Peyer's patch (tissue), 4 donors: ENCODE results near the gene WIPF2. TPM values are rescaled to one million over a fixed set of nuclear protein-coding genes. Genes with fewer than 3 reads are reported as not detected.

Experiments used
- DNase-seq, 3 donors: peaks; one replicate each; pipeline ENCODE4 v3.0.0-alpha.2; 2017 to 2019
- H3K27ac ChIP-seq, 4 donors: fragments of 200-600 bp; sonication (generic); one replicate each; pipeline ENCODE4 v1.5.1; 2016 to 2019
- H3K27me3 ChIP-seq, 2 donors: fragments of 200-600 bp; sonication (generic); one replicate each; pipeline ENCODE4 v1.5.1; 2019
- H3K36me3 ChIP-seq, 3 donors: fragments of 200-600 bp; sonication (generic); one replicate each; pipeline ENCODE4 v1.5.1; 2016 to 2019
- H3K4me1 ChIP-seq, 4 donors: fragments of 200-600 bp; sonication (generic); one replicate each; pipeline ENCODE4 v1.5.1; 2016 to 2019
- H3K4me3 ChIP-seq, 4 donors: fragments of 200-600 bp; sonication (generic); 1 replicate in 3 of 4; 2 replicates in 1 of 4; pipeline ENCODE4 v1.5.1; 2016 to 2019; ENCODE audit warnings: mild to moderate bottlenecking in 1 of 4
- H3K9me3 ChIP-seq, 4 donors: fragments of 200-600 bp; sonication (generic); one replicate each; pipeline ENCODE4 v1.5.1; 2016 to 2019; ENCODE audit warnings: mild to moderate bottlenecking in 1 of 4
- POLR2A ChIP-seq, 2 donors: fragments of 450-650 bp; IDR thresholded peaks; one replicate each; pipeline ENCODE4 v1.5.1; 2017; ENCODE audit warnings: antibody characterized with exemption in 2 of 2, mild to moderate bottlenecking in 2 of 2, moderate library complexity in 2 of 2
- total RNA-seq, 4 donors: library from RNA; depleted of rRNA; stranded (reverse); fragments of >200 nt; gene quantifications; one replicate each; pipeline ENCODE4 v1.1.0, GENCODE V29; 2016
- TF ChIP-seq, protein P1 (sequence below), 6 experiments: fragments of 450-650 bp in 4 of 6; fragments of 200-600 bp in 2 of 6; sonication (generic) in 1 of 6; IDR thresholded peaks; one replicate each; pipeline ENCODE4 v1.5.1; 2017 to 2019; ENCODE audit warnings: antibody characterized with exemption in 6 of 6, mild to moderate bottlenecking in 3 of 6, moderate library complexity in 1 of 6

Gene WIPF2
- total RNA-seq, 4 donors from 2014 or later = 20.6 to 34.3 (median 26.8) TPM

- no peaks in the 10 kb centered on the region for H3K4me1 ChIP-seq
- H3K27ac ChIP-seq = no peak overlapping the region
- no peak for TF ChIP-seq POLR2A (IDR thresholded peaks at IDR 0.05)
- TF ChIP-seq, protein P1, sequence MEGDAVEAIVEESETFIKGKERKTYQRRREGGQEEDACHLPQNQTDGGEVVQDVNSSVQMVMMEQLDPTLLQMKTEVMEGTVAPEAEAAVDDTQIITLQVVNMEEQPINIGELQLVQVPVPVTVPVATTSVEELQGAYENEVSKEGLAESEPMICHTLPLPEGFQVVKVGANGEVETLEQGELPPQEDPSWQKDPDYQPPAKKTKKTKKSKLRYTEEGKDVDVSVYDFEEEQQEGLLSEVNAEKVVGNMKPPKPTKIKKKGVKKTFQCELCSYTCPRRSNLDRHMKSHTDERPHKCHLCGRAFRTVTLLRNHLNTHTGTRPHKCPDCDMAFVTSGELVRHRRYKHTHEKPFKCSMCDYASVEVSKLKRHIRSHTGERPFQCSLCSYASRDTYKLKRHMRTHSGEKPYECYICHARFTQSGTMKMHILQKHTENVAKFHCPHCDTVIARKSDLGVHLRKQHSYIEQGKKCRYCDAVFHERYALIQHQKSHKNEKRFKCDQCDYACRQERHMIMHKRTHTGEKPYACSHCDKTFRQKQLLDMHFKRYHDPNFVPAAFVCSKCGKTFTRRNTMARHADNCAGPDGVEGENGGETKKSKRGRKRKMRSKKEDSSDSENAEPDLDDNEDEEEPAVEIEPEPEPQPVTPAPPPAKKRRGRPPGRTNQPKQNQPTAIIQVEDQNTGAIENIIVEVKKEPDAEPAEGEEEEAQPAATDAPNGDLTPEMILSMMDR (IDR thresholded peaks at IDR 0.05) = no peak
- H3K36me3 ChIP-seq = peaks cover 0 to 13% (median 0%) of the 10 kb centered on the region in 3 donors
- H3K27me3 ChIP-seq = no peaks in the 10 kb centered on the region
- no peaks in the 10 kb centered on the region for H3K9me3 ChIP-seq
- no peak for DNase-seq
- no peak overlapping the region for H3K4me3 ChIP-seq
Measured at GRCh38 chr17:40241252-40241834, 22.2 kb downstream of the WIPF2 start.

GRCh38 chr17:40242774-40243173 is 23.7 kb downstream of the WIPF2 start:
- H3K4me3 ChIP-seq = no peak overlapping the region
- H3K27ac ChIP-seq = no peak overlapping the region
- H3K36me3 ChIP-seq = peaks cover 0 to 13% (median 0%) of the 10 kb centered on the region in 3 donors
- no peak for TF ChIP-seq POLR2A (IDR thresholded peaks at IDR 0.05)
- TF ChIP-seq, protein P1 (IDR thresholded peaks at IDR 0.05) = no peak
- no peaks in the 10 kb centered on the region for H3K27me3 ChIP-seq
- H3K4me1 ChIP-seq = no peaks in the 10 kb centered on the region
- no peaks in the 10 kb centered on the region for H3K9me3 ChIP-seq
- no peak for DNase-seq

DNA sequence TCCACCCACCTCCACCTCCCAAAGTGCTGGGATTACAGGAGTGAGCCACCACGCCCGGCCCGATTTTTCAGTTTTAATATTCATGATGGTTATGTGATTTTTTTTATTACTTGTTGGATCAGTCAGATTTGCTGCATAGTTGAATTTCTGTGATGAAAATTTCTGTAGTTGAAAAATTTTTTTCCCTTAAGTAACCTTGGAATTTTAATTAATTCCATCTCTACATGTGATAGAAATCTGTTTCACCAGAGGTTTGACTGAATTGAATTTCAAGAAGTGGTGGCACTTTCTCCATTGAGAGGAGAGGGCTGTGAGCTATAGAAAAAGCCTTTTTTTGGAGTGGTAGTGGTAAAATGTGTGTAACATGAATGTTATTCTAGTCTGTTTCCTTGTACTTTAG is 24.7 kb downstream of the WIPF2 start:
- no peaks in the 10 kb centered on the region for H3K9me3 ChIP-seq
- no peak for DNase-seq
- peaks cover 0 to 13% (median 0%) of the 10 kb centered on the region in 3 donors for H3K36me3 ChIP-seq
- no peaks in the 10 kb centered on the region for H3K27me3 ChIP-seq
- H3K4me1 ChIP-seq = no peaks in the 10 kb centered on the region
- TF ChIP-seq, protein P1 (IDR thresholded peaks at IDR 0.05) = no peak
- no peak for TF ChIP-seq POLR2A (IDR thresholded peaks at IDR 0.05)
- no peak overlapping the region for H3K4me3 ChIP-seq
- no peak overlapping the region for H3K27ac ChIP-seq

- Histone ChIP-seq H3K4me1 (no peaks in the 10 kb centered on the region), H3K27ac (no peak overlapping the region), H3K27me3 (no peaks in the 10 kb centered on the region), H3K9me3 (no peaks in the 10 kb centered on the region), H3K4me3 (no peak overlapping the region), H3K36me3 (peaks cover 0 to 13% (median 0%) of the 10 kb centered on the region in 3 donors)
- no peak for DNase-seq
- TF ChIP-seq, protein P1 (IDR thresholded peaks at IDR 0.05) = no peak
- TF ChIP-seq POLR2A (IDR thresholded peaks at IDR 0.05) = no peak
Measured at GRCh38 chr17:40244255-40244654, 25.2 kb downstream of the WIPF2 start.

- Histone ChIP-seq H3K27me3 (no peaks in the 10 kb centered on the region), H3K36me3 (peaks cover 0 to 9% (median 0%) of the 10 kb centered on the region in 3 donors), H3K9me3 (no peaks in the 10 kb centered on the region), H3K4me1 (peaks cover 0 to 11% (median 0%) of the 10 kb centered on the region in 4 donors), H3K4me3 (no peak overlapping the region), H3K27ac (no peak overlapping the region)
- TF ChIP-seq, protein P1 (IDR thresholded peaks at IDR 0.05) = no peak
- no peak for DNase-seq
Measured at GRCh38 chr17:40247926-40248495, 28.9 kb downstream of the WIPF2 start.
